Lower lobe of right lung (tissue), 2 donors: ENCODE data around the gene KIF19. TPM values are rescaled to one million over a fixed set of nuclear protein-coding genes. Genes with fewer than 3 reads are reported as not detected.

ENCODE experiments used
- ATAC-seq, 2 donors: fragments of 200-7000 bp; cut with Tn5 transposase; one replicate each; pipeline ENCODE4 v1.9.1; 2020 to 2022; ENCODE audit warnings: mild to moderate bottlenecking in 2 of 2, moderate library complexity in 2 of 2
- DNase-seq: peaks from one replicate; pipeline ENCODE4 v3.0.0-alpha.2; 2020
- H3K27ac ChIP-seq: fragments of 200-600 bp; one replicate; pipeline ENCODE4 v1.8.0; 2022
- H3K27me3 ChIP-seq: fragments of 200-600 bp; one replicate; pipeline ENCODE4 v1.8.0; 2022; ENCODE audit warnings: low read depth
- H3K36me3 ChIP-seq: fragments of 200-600 bp; one replicate; pipeline ENCODE4 v1.8.0; 2022; ENCODE audit warnings: mild to moderate bottlenecking
- H3K4me1 ChIP-seq: fragments of 200-600 bp; one replicate; pipeline ENCODE4 v1.8.0; 2022
- H3K4me3 ChIP-seq: fragments of 200-600 bp; one replicate; pipeline ENCODE4 v1.8.0; 2022; ENCODE audit warnings: mild to moderate bottlenecking
- H3K9me3 ChIP-seq: fragments of 200-600 bp; one replicate; pipeline ENCODE4 v1.8.0; 2022
- CTCF ChIP-seq: fragments of 200-600 bp; IDR thresholded peaks from one replicate; pipeline ENCODE4 v1.8.0; 2022; ENCODE audit warnings: antibody characterized with exemption, mild to moderate bottlenecking
- intact Hi-C: fragments of 100-400 bp; cut with DNase I; formaldehyde crosslinking; loops from one replicate; pipeline ENCODE4 v1.11.0; 2022
- total RNA-seq: library from RNA; stranded (reverse); fragmentation: NEBNext Ultra II Directional; extraction: Animal tissue kit (Norgen Biotek cat#: 25700); gene quantifications from one replicate; pipeline ENCODE4 v1.2.1, GENCODE V29; 2021
- donor health status: DM: no; HTN: yes; CAD: no; lungs with severe emphysema.

Gene KIF19
- total RNA-seq, 1 donor from 2014 or later = 3.6 TPM

- ATAC-seq (no peak), DNase-seq (no peak)
- Histone ChIP-seq H3K27ac (no peak overlapping the region), H3K4me3 (no peak overlapping the region), H3K4me1 (no peaks in the 10 kb centered on the region), H3K9me3 (no peaks in the 10 kb centered on the region), H3K27me3 (no peaks in the 10 kb centered on the region), H3K36me3 (no peaks in the 10 kb centered on the region)
- intact Hi-C loops = no loop called here
- no peak for TF ChIP-seq CTCF
Measured at GRCh38 chr17:74387365-74388218, 61.6 kb downstream of the KIF19 start.

DNA sequence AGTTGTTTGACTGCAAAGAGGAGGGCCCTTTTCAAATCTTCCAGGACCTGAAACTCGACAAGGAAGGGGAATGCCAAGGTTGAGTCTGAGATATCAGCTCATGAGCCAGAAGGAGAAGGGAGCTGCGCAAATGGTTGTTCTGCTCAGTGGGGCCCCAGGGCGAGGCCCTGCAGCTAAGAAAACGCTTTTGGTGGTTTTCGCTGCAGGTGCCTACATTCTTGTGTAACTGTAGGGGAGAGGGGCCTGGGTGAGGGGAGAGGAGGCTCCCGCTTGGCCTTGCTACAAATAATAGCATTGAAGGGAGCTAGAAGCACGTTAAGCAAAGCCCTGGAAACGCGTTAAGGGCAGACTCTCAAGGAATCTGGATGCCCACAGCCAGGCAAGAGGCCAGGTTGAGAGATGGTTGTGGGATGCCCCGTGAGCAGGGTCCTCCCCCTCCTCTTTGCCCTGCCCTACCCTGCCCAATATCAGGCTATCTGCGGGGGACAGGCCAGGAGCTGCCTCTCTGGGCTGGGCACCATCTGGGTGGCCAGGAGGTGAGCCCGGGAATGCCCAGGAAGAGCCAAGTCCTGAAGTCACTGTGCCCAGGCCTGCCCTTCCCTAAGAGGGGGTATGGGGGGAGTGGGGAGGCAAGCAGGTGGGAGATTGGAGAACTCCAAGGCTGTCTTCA, 63.2 kb downstream of the KIF19 start:
- H3K4me3 ChIP-seq = no peak overlapping the region
- DNase-seq = no peak
- H3K36me3 ChIP-seq = no peaks in the 10 kb centered on the region
- intact Hi-C loops = no loop called here
- no peak for TF ChIP-seq CTCF
- no peaks in the 10 kb centered on the region for H3K4me1 ChIP-seq
- no peaks in the 10 kb centered on the region for H3K9me3 ChIP-seq
- H3K27me3 ChIP-seq = no peaks in the 10 kb centered on the region
- H3K27ac ChIP-seq = no peak overlapping the region
- ATAC-seq = no peak

GRCh38 chr17:74389937-74390679, 64.1 kb downstream of the KIF19 start:
- no peak overlapping the region for H3K27ac ChIP-seq
- no peak for TF ChIP-seq CTCF
- intact Hi-C loops = no loop called here
- no peaks in the 10 kb centered on the region for H3K27me3 ChIP-seq
- ATAC-seq (no peak), DNase-seq (no peak)
- H3K4me1 ChIP-seq = no peaks in the 10 kb centered on the region
- H3K9me3 ChIP-seq = no peaks in the 10 kb centered on the region
- no peaks in the 10 kb centered on the region for H3K36me3 ChIP-seq
- H3K4me3 ChIP-seq = no peak overlapping the region

DNA sequence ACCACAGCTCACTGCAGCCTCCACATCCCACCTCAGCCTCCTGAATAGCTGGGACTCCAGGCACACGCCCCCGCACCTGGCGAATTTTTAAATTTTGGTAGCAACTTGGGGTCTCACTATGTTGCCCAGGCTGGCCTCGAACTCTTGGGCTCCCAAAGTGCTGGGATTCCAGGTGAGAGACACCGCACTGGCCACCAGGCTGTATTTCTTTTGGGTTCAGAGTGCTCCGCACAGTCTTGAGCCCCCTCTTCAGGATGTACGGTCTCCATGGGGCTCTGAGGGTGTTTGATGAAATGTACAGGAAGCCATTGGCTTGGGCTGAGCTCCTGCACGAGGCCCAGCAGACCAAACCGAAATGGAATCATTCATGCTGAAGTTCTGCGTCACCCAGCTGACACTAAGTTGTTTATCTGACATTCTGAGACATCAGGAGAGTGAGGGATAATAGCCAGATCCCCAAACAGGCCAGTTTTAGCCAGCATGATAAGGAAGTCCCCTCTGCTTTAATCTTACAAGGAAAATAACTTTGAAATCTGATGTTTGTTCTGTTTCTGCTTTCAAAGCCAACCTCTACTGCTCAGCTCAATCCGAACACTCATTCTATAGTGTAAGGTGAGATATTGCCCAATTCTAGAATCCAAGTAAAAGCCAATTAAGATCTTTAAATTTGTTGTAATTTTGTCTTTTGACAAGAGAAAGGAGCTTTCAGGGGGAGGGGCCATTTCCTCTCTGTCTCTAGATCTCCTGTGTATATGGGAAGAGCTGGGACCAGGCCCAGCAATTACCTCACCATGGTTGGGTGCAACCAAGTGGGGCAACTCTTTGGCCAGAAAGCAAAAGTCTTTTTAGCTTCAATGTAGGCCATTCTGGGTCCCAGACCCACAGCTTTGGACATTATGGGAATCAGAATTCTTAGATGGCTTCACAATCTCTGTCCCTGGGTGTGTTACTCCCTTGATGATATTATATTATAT, 64.9 kb downstream of the KIF19 start:
- ATAC-seq (no peak), DNase-seq (no peak)
- intact Hi-C loops = no loop called here
- Histone ChIP-seq H3K9me3 (no peaks in the 10 kb centered on the region), H3K27ac (no peak overlapping the region), H3K4me1 (no peaks in the 10 kb centered on the region), H3K27me3 (no peaks in the 10 kb centered on the region), H3K4me3 (no peak overlapping the region), H3K36me3 (no peaks in the 10 kb centered on the region)
- TF ChIP-seq CTCF = no peak

DNA sequence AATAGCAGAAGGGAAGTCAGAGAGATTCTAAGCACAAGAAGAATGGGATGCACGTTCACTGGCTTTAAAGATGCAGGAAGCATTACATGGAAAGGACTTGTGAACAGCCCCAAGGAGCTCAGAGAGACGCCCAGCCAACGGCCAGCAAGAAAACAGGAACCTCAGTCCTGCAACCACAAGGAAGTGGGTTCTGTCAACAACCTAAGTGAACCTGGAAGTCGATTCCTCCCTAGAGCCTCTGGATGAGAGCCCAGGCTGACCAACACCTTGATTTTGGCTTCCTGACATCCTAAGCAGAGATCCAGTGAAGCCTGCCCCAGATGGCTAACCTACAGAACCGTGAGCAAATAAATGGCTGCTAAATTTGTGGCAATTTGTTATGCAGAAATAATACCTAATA, 65.7 kb downstream of the KIF19 start:
- H3K4me3 ChIP-seq = no peak overlapping the region
- no peaks in the 10 kb centered on the region for H3K4me1 ChIP-seq
- ATAC-seq = no peak
- no peak overlapping the region for H3K27ac ChIP-seq
- no peak for DNase-seq
- H3K9me3 ChIP-seq = no peaks in the 10 kb centered on the region
- no peaks in the 10 kb centered on the region for H3K36me3 ChIP-seq
- intact Hi-C loops = no loop called here
- TF ChIP-seq CTCF = no peak
- no peaks in the 10 kb centered on the region for H3K27me3 ChIP-seq
